ENCODE measurements around the gene CADM3.

Gene CADM3

GRCh38 chr1:159175571-159175970 lies 4.2 kb downstream of the CADM3 start:
- no peak for DNase-seq (ENCODE audit: low spot score)

- peak; percentile 46 for DNase-seq (ENCODE audit: low spot score)
These were observed 6.0 kb downstream of the CADM3 start for GRCh38 chr1:159177272-159177907.

DNA sequence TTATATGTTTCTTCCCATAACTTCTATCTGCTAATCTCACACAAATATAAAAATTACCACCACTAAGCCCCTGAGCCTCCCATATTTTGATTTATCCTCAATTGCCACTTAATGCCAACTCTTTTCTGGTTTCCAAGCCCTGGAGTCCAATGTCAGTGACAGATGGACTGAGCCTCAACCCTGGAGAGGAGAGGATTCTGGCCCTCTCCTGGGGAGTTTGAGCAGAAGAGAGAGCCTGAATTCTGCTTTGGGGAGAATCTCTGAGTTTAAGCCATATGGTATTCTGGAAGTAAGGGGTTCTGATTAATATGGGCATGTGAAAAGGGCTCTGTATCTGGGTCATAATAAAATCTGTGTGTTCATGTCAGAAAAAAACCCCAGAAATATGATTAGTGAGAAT lies 8.5 kb downstream of the CADM3 start:
- DNase-seq (ENCODE audit: low spot score): no peak

- no peak for DNase-seq (ENCODE audit: low spot score)
These were observed 9.1 kb downstream of the CADM3 start for GRCh38 chr1:159180516-159180915.

DNA sequence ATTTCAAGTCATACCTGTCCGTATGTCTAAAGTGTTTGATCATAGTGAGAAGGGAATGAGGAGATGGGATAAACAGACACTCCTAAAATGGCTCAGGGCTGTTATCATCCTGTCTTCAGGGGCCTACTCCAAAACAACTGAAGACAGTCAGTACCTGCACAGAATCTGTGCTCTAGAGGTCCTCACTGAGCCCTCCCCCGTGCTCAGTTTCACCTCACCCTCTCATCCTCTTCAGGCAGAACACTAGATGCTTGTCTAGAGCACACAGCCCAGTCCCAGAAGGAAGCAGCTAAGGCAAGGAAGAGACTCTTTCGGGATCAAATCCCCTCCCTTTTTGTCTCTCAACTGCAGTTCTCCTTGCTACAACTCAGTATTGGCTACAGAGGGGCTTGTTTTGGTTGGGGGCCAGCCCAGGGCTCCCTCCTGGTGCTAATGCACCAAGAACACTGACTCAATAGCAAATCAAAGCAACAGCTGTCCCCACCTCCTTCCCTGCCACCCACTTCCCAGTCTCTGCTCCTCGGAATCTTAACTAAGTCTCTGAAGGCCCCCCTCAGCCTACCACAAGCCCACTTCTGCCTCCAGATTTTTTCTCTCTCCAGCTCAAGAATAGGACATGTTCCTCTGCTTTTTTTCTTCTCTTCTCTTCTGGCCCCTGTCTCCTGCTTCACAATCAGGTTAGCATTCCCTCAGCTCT lies 10.1 kb downstream of the CADM3 start:
- DNase-seq (ENCODE audit: low spot score): no peak

- no peak for DNase-seq (ENCODE audit: low spot score)
These were observed 12.8 kb downstream of the CADM3 start for GRCh38 chr1:159184201-159184600.

DNA sequence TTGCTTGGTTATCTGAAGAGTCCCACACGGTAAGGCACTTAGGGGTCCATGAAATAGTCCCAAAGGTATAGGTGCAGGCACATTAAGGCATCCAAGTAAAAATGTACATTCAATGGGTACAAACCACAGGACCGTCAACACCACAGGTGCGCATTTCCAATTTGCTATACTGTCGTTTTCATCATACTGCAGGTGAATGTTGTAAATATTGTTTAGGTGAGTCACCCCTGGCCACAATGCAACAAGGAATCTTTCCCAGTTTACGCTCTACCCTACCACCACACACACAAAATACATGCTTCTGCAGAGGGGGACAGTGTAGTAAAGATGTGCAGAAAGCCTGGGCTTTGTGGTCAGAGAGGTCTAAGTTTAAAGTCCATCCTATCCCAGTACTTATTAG lies 13.7 kb downstream of the CADM3 start:
- no peak for DNase-seq (ENCODE audit: low spot score)

DNA sequence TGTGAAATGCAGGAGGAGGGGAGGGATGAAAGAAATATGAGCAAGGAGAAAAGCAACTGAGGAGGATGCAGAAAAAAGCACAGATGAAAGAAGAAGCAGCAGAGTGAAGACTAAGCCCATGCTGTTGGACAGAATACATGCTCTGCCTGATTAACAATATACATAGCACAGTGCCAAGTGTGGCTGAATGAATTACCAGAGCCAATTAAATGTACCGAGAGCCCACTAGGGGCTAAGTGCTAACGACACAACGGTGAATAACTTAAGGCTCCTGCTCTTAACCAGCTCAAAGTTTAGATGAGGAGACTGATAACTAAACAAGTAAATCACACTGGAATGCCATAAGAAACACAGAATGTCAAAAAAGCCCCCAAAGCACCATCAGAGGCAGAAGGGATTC lies 15.6 kb downstream of the CADM3 start:
- DNase-seq (ENCODE audit: low spot score): no peak

- DNase-seq (ENCODE audit: low spot score): no peak
These were observed 16.4 kb downstream of the CADM3 start for GRCh38 chr1:159187647-159188374.

DNA sequence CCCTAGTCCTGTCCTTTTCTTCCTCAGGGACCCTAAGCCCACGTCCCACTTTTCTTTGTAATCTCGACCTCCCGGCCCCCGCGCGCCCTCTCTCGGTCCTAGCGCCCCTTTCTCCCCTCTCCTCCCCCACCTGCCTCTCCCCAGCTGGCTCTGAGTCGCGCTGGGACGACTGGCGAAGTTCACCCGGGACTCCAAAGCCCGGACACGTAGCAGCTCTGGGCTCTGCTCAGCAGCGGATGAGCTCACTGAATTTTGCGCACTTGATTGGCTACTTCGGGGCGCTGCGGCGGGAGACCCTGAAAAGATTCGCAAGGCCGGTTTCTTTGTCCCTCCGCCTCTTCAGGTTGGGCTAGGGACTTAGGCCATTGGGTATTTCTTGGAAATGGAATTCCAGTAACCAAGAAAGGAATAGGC lies 17.0 kb downstream of the CADM3 start:
- DNase-seq (ENCODE audit: low spot score): no peak

DNA sequence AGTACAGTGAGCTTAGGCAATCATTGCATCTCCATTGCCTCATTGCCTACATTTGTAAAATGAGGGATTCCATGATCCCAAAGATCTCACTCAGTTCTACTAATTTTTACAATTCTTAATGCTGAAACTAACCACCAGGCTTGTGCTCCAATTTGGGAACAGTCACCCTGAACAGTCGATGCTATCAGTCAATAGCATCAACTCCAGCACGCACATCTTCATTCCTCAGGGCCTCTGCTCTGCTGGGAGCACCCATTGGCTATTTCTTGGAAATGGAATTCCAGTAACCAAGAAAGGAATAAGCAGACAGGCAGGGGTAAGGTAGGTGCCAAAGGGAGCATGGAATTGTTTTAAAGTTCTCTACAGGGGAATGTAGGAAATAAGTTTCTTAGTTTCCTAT lies 19.0 kb downstream of the CADM3 start:
- no peak for DNase-seq (ENCODE audit: low spot score)

DNA sequence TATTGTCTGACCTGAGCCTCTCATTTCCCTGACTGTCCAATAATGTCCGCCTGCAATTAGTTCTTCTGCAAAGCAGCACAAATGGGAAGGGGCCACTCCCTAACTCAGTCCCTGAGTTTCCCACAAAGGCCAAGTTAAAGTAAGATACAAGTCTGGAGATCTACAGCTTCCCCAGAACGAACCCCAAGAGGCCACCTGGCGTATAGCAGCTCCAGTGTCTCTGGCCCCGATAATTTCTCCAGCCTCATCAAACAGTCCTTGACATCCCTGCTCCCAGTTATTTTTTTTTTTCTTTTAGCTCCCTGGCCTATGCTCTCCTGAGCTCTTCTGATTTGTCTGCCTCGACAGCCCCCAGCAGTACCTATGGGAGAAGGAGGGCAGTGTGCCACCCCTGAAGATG lies 25.1 kb downstream of the CADM3 start:
- no peak for DNase-seq (ENCODE audit: low spot score)

DNA sequence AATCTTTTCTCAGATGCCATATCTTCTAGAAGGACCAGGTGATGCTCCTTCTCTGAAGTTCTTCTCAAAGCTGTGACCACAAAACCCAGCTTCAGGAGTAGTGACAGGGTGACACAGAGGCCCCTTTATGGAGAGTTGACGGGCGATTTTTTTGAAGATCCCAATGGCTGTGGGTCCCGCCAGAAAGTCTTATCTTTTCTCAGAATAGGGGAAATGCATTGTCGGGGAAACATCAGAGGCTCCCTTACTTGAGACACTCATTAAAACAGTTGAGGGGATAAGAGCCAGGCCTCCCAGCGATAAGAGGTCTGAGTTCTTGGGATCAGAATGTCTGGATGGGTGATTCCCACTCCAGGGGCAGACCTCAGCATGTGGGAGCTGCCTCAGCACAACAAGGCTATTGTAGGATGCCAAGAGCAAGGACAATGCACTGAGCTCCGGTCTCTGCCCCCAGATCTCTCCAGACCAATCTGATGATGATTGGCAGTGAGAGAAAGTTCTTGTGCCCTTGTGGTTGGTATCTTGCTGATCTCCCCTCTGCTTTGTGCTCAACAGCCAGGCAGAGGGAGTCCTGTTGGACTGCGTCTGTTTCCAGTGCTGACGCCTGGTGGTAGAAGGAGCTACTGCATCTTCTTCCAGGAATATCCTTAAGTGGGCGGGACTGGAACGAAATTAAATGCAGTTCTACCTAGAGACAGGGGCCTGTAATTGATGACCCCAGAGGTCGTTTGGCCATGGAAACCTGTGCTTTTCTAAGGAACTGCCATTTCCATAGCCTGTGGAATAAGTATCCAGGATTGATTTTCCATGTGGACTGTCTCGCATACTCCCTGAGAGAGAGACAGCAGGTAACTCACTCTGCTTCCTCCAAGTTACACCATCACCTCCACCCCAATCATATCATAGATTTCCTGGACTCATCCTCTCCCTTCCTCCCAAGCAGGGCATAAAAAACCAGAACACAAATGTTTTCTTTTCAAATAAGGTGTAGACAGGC lies 26.4 kb downstream of the CADM3 start:
- DNase-seq (ENCODE audit: low spot score): peak; percentile 66

DNA sequence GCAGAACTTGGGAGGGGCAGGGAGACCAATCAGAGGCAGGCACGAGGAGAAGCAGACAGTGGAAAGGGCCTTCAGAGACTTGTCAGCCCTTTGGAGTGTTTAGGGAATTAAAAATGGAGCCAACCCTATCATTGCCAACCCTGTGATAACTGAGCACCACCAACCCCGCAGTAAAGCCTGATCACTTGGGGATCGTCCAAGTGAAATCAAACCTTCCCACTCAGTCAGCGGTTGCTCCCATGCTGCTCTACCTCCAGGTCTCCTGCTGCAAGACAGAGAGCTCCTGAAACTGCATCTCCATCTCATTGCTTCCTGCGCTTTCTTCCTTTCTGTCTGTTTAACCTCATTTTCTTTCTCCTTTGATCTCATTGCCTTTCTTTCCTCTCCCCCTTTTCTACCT lies 28.5 kb downstream of the CADM3 start:
- DNase-seq (ENCODE audit: low spot score): no peak

- no peak for DNase-seq (ENCODE audit: low spot score)
These were observed 29.4 kb downstream of the CADM3 start for GRCh38 chr1:159200769-159201168.

DNA sequence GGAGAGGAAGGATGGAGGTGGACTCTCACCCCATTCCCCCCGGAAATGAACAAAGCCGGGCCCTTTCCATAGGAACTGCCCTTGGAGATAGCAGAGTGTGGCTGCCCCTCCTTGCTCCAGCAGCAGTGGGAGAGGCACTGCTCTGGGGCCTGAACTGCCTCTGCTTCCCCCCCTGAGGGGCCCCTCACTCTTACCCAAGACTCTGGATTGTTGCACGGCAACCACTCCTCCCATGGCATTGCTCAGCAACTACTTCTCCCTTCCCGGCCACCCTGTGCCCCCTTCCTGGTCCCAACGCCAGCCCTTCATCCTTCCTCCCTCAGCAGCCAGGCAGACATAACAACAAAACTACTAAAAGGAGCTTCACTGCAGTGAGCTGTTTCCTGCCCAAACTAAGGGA lies 30.2 kb downstream of the CADM3 start:
- no peak for DNase-seq (ENCODE audit: low spot score)

DNA sequence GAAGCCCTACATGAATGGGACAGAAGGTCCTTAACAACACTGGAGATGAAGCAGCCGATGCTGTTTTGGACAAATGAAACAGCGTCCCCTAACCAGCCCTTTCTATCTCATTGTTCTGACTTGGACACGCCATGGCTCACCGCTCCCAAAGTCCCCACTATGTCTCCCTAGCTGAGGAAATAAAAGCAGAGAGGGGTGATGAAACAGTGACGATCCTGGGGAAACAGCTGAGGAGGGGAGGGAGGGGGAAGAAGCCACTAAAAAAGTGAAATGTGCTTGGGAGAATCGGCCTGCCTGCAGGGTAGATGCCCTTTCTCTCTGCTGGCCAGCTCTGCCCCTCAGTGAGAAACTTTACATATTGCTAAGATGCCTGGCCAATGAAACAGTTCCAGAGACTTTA lies 32.2 kb downstream of the CADM3 start:
- DNase-seq (ENCODE audit: low spot score): no peak

GRCh38 chr1:159204161-159205141 lies 33.0 kb downstream of the CADM3 start, which contains the start of gene ACKR1:
ACKR1 (plus strand) TSS chr1:159204875; CDS start chr1:159204960, 85 bp downstream.
- no peak for DNase-seq (ENCODE audit: low spot score)

GRCh38 chr1:159205225-159205624 lies 33.8 kb downstream of the CADM3 start:
- no peak for DNase-seq (ENCODE audit: low spot score)

GRCh38 chr1:159206110-159206509 lies 34.7 kb downstream of the CADM3 start:
- DNase-seq (ENCODE audit: low spot score): no peak

GRCh38 chr1:159207080-159207479 lies 35.7 kb downstream of the CADM3 start:
- no peak for DNase-seq (ENCODE audit: low spot score)
